NCI-H1436 (cell line): ENCODE data around the gene PHF5A.
"Not testable (repeated sequence)": the region's sequence is repeated elsewhere in the genome, so short reads cannot be mapped to it uniquely, and the experiment has no call there.

ENCODE experiments used
- DNase-seq: peaks from one replicate; lab custom pipeline; 2025; lab: John Stamatoyannopoulos, UW

PHF5A gene

GRCh38 chr22:41488076-41488475, 19.6 kb upstream of the PHF5A start:
- DNase-seq: no peak

- DNase-seq: no peak
These were observed 18.8 kb upstream of the PHF5A start for GRCh38 chr22:41487037-41487935.

GRCh38 chr22:41485033-41485432, 16.5 kb upstream of the PHF5A start:
- DNase-seq: no peak

- DNase-seq: no peak
These were observed 13.9 kb upstream of the PHF5A start for GRCh38 chr22:41482319-41482935.

- DNase-seq: no peak
These were observed 13.4 kb upstream of the PHF5A start for GRCh38 chr22:41481925-41482318.

- no peak for DNase-seq
These were observed 12.8 kb upstream of the PHF5A start for GRCh38 chr22:41481131-41481830.

GRCh38 chr22:41480397-41480735, 11.9 kb upstream of the PHF5A start:
- no peak for DNase-seq

GRCh38 chr22:41479671-41480396, 11.3 kb upstream of the PHF5A start:
- no peak for DNase-seq

GRCh38 chr22:41478891-41479521, 10.5 kb upstream of the PHF5A start:
- DNase-seq: no peak

GRCh38 chr22:41478473-41478872, 10.0 kb upstream of the PHF5A start:
- no peak for DNase-seq

- DNase-seq: no peak
These were observed 6.5 kb upstream of the PHF5A start for GRCh38 chr22:41474872-41475451.

- DNase-seq: no peak
These were observed 3.1 kb upstream of the PHF5A start for GRCh38 chr22:41471568-41471967.

GRCh38 chr22:41470886-41471285, 2.4 kb upstream of the PHF5A start:
- no peak for DNase-seq

- DNase-seq: no peak
These were observed 843 bp upstream of the PHF5A start for GRCh38 chr22:41469218-41469851.

- no peak for DNase-seq
These were observed 6.6 kb downstream of the PHF5A start for GRCh38 chr22:41461901-41462300.

GRCh38 chr22:41460071-41460470, 8.4 kb downstream of the PHF5A start:
- not testable (repeated sequence) for DNase-seq

GRCh38 chr22:41459431-41459830, 9.1 kb downstream of the PHF5A start:
- no peak for DNase-seq

- DNase-seq: no peak
These were observed 10.2 kb downstream of the PHF5A start for GRCh38 chr22:41458161-41458728.

- peak; percentile 99 for DNase-seq
These were observed 20.2 kb downstream of the PHF5A start for GRCh38 chr22:41448189-41448808.
